ENCODE results near the gene BIN1. TPM values are rescaled to one million over a fixed set of nuclear protein-coding genes. Genes with fewer than 3 reads are reported as not detected.

Gene BIN1
- total RNA-seq, 1 donor from 2014 or later: 182 TPM

DNA sequence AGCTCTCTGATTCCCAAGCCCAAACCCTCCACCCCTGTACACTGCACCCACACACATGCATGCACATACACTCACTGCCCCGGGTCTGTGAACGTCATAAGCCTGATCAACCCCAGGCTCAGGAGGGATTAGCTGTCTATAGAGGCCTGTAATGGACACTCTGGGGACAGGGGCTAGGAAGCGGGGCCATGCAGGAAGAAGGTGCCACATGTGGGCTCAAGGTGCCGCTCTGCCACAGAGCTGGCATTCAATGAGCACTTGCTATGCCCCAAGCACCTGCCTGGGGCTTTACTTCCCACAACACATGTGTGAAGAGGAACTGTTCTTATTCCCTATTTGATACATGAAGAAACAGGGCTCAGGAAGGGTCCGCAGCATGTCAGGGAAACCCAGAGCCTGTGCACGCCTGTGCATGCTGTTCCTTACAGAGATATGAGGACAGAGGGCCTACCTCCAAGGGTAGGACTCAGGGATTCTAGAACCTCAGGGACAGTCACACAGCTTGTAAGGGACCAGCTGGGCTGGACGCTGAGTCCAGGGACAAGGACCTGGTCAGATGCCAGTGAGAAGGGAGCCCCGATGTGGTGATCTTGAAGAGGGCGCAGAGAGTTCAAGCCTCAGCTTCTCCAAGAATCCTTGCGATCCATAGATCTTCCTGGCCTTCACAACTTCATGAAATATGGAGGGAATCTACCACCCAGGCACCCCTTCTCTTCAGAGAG is 5.0 kb downstream of the BIN1 start:
- Mint-ChIP-seq H3K4me3 (ENCODE audit: unreplicated experiment) (peak overlapping the region; percentile 69), H3K27ac (ENCODE audit: unreplicated experiment) (peak overlapping the region; percentile 16), H3K4me1 (ENCODE audit: unreplicated experiment) (peaks cover 39% of the 10 kb centered on the region), H3K27me3 (ENCODE audit: unreplicated experiment) (peaks cover 19% of the 10 kb centered on the region), H3K36me3 (ENCODE audit: low read depth, unreplicated experiment) (peaks cover 4% of the 10 kb centered on the region), H3K9me3 (ENCODE audit: unreplicated experiment) (no peaks in the 10 kb centered on the region)
- TF ChIP-seq, protein P1, sequence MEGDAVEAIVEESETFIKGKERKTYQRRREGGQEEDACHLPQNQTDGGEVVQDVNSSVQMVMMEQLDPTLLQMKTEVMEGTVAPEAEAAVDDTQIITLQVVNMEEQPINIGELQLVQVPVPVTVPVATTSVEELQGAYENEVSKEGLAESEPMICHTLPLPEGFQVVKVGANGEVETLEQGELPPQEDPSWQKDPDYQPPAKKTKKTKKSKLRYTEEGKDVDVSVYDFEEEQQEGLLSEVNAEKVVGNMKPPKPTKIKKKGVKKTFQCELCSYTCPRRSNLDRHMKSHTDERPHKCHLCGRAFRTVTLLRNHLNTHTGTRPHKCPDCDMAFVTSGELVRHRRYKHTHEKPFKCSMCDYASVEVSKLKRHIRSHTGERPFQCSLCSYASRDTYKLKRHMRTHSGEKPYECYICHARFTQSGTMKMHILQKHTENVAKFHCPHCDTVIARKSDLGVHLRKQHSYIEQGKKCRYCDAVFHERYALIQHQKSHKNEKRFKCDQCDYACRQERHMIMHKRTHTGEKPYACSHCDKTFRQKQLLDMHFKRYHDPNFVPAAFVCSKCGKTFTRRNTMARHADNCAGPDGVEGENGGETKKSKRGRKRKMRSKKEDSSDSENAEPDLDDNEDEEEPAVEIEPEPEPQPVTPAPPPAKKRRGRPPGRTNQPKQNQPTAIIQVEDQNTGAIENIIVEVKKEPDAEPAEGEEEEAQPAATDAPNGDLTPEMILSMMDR (IDR thresholded peaks at IDR 0.05; ENCODE audit: unreplicated experiment): no peak
- DNase-seq (ENCODE audit: low spot score): no peak

DNA sequence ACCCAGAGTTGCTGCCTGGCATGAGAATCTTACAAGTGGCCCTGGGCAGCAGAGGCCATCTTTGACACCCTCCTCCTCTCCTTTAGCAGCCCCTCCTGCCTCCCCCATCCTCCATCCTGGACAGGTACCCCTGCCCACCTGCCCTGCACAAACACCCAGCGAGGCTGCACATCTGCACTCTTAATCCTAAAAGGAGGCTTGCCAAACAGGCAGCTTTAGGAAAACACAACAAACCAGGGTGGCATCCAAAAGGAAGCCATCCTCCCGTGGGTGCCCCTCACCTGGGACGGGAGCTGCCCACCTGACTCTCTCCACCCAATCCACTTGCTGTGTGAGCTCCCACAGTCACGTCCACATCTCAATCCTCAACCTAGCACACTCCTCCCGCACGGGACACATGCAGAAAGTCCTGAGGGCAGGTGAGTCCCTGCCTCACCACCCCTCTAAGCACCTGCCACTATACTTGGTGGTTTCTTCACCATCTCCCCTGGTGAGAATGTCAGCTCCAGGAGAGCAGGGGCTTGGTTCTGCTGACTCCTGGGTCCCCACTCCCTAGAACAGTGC is 5.8 kb downstream of the BIN1 start:
- peaks cover 24% of the 10 kb centered on the region for H3K27me3 Mint-ChIP-seq (ENCODE audit: unreplicated experiment)
- H3K4me1 Mint-ChIP-seq (ENCODE audit: unreplicated experiment): peaks cover 40% of the 10 kb centered on the region
- peaks cover 4% of the 10 kb centered on the region for H3K36me3 Mint-ChIP-seq (ENCODE audit: low read depth, unreplicated experiment)
- no peaks in the 10 kb centered on the region for H3K9me3 Mint-ChIP-seq (ENCODE audit: unreplicated experiment)
- TF ChIP-seq, protein P1 (IDR thresholded peaks at IDR 0.05; ENCODE audit: unreplicated experiment): no peak
- DNase-seq (ENCODE audit: low spot score): no peak
- H3K27ac Mint-ChIP-seq (ENCODE audit: unreplicated experiment): peak overlapping the region; percentile 91
- H3K4me3 Mint-ChIP-seq (ENCODE audit: unreplicated experiment): peak overlapping the region; percentile 69

DNA sequence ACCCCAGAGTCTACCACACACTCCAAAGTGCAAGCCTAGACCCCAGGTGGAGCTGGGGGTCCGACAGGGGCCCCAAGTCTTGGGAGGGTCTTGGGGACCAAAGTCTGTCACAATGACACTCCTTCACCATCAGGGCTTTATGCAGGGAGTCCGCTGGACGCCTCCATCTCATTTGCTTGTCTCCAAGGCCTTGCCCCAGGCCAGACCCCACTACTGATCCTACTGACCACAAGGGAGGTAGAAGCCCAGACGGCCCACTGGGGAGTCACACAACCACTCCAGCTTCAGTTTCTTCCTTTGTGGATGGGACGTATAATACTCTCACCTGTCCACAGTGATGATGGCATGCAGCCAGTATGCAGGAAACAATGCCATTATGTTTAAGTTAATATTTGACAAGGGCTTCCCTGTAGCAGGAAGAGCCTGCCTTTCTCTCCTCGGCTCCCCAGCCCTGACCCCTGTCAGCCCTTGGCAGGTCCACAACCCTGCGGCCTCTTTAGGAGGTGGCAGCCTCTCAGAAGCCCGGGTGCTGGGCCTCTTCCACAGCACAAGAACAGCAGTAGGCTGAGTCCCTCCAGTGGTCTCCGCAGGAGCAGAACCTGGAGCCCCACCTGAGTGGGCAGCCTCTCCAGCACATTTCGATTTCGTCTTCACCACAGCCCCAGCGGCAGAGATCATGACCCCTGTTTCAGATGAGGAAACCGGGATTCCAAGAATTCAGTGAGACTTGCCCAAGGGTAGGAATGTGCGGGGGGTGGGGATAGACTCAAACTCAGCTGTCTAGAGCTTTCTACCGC is 6.5 kb downstream of the BIN1 start:
- peak overlapping the region; percentile 69 for H3K4me3 Mint-ChIP-seq (ENCODE audit: unreplicated experiment)
- TF ChIP-seq, protein P1 (IDR thresholded peaks at IDR 0.05; ENCODE audit: unreplicated experiment): no peak
- DNase-seq (ENCODE audit: low spot score): no peak
- H3K4me1 Mint-ChIP-seq (ENCODE audit: unreplicated experiment): peaks cover 46% of the 10 kb centered on the region
- H3K27ac Mint-ChIP-seq (ENCODE audit: unreplicated experiment): no peak overlapping the region
- H3K27me3 Mint-ChIP-seq (ENCODE audit: unreplicated experiment): peaks cover 24% of the 10 kb centered on the region
- peaks cover 4% of the 10 kb centered on the region for H3K36me3 Mint-ChIP-seq (ENCODE audit: low read depth, unreplicated experiment)
- no peaks in the 10 kb centered on the region for H3K9me3 Mint-ChIP-seq (ENCODE audit: unreplicated experiment)

DNA sequence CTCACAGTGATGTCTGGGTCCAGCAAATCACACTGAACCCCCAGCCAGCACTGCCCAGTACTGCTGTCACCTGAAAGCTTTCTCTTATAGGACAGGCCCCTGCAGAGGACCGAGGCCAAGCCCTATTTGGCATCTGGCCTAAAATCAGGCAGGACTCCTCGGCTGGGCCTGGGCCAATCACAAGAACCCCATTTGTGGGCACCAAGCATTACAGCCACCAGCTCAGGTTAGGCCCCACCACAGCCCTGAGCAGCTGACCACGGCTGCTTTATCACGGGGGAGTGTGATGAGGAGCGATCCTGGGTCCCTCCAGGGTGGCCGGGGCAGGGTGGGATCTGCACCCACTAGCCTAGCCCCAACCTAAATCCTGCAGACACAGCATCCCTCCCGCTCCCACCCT is 8.2 kb downstream of the BIN1 start:
- H3K27ac Mint-ChIP-seq (ENCODE audit: unreplicated experiment): no peak overlapping the region
- peaks cover 17% of the 10 kb centered on the region for H3K27me3 Mint-ChIP-seq (ENCODE audit: unreplicated experiment)
- peaks cover 45% of the 10 kb centered on the region for H3K4me1 Mint-ChIP-seq (ENCODE audit: unreplicated experiment)
- no peak for DNase-seq (ENCODE audit: low spot score)
- H3K36me3 Mint-ChIP-seq (ENCODE audit: low read depth, unreplicated experiment): peaks cover 4% of the 10 kb centered on the region
- no peaks in the 10 kb centered on the region for H3K9me3 Mint-ChIP-seq (ENCODE audit: unreplicated experiment)
- H3K4me3 Mint-ChIP-seq (ENCODE audit: unreplicated experiment): no peak overlapping the region
- TF ChIP-seq, protein P1 (IDR thresholded peaks at IDR 0.05; ENCODE audit: unreplicated experiment): no peak
